ENCODE measurements around the gene TSPO.
"Not testable (repeated sequence)": the region's sequence is repeated elsewhere in the genome, so short reads cannot be mapped to it uniquely, and the experiment has no call there.

Gene TSPO

GRCh38 chr22:43144949-43145348, 6.4 kb upstream of the TSPO start:
- peaks cover 38% of the 10 kb centered on the region for H3K4me1 ChIP-seq (ENCODE audit: insufficient read depth, low read length, severe bottlenecking)
- no peaks in the 10 kb centered on the region for H4K20me1 ChIP-seq (ENCODE audit: insufficient read depth, low read length)
- H3K9ac ChIP-seq (ENCODE audit: low read length), result no peak overlapping the region
- H2AFZ ChIP-seq (ENCODE audit: low read length), result no peak overlapping the region
- H3K27me3 ChIP-seq (ENCODE audit: insufficient read depth, low read length), result no peaks in the 10 kb centered on the region
- TF ChIP-seq EZH2 (IDR thresholded peaks at IDR 0.05; ENCODE audit: borderline replicate concordance, low read length), result no peak
- TF ChIP-seq, protein P1, sequence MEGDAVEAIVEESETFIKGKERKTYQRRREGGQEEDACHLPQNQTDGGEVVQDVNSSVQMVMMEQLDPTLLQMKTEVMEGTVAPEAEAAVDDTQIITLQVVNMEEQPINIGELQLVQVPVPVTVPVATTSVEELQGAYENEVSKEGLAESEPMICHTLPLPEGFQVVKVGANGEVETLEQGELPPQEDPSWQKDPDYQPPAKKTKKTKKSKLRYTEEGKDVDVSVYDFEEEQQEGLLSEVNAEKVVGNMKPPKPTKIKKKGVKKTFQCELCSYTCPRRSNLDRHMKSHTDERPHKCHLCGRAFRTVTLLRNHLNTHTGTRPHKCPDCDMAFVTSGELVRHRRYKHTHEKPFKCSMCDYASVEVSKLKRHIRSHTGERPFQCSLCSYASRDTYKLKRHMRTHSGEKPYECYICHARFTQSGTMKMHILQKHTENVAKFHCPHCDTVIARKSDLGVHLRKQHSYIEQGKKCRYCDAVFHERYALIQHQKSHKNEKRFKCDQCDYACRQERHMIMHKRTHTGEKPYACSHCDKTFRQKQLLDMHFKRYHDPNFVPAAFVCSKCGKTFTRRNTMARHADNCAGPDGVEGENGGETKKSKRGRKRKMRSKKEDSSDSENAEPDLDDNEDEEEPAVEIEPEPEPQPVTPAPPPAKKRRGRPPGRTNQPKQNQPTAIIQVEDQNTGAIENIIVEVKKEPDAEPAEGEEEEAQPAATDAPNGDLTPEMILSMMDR (IDR thresholded peaks at IDR 0.05; ENCODE audit: low read length), result no peak
- no peaks in the 10 kb centered on the region for H3F3A ChIP-seq (ENCODE audit: insufficient read depth, low read length)
- H3K4me2 ChIP-seq (ENCODE audit: low read length), result no peak overlapping the region
- no peak overlapping the region for H3K27ac ChIP-seq (ENCODE audit: low read depth, low read length, poor library complexity, severe bottlenecking)
- peaks cover 3% of the 10 kb centered on the region; the same call in 1 of the 2 replicates for H3K79me2 ChIP-seq (ENCODE audit: insufficient read depth, low read length)
- H3K4me3 ChIP-seq (ENCODE audit: low read depth, low read length, poor library complexity, severe bottlenecking), result no peak overlapping the region
- no peaks in the 10 kb centered on the region for H3K9me2 ChIP-seq (ENCODE audit: low read depth, low read length)
- H3K9me3 ChIP-seq (ENCODE audit: low read length), result no peaks in the 10 kb centered on the region
- peaks cover 16% of the 10 kb centered on the region for H3K36me3 ChIP-seq (ENCODE audit: insufficient read depth, low read length)

- Histone ChIP-seq H3K4me1 (ENCODE audit: insufficient read depth, low read length, severe bottlenecking) (peaks cover 38% of the 10 kb centered on the region), H3K36me3 (ENCODE audit: insufficient read depth, low read length) (peaks cover 12% of the 10 kb centered on the region)
- H3F3A ChIP-seq (ENCODE audit: insufficient read depth, low read length); H3K4me2 ChIP-seq (ENCODE audit: low read length); H2AFZ ChIP-seq (ENCODE audit: low read length); H3K9ac ChIP-seq (ENCODE audit: low read length); H3K4me3 ChIP-seq (ENCODE audit: low read depth, low read length, poor library complexity, severe bottlenecking); H4K20me1 ChIP-seq (ENCODE audit: insufficient read depth, low read length); H3K79me2 ChIP-seq (ENCODE audit: insufficient read depth, low read length); H3K27me3 ChIP-seq (ENCODE audit: insufficient read depth, low read length); H3K27ac ChIP-seq (ENCODE audit: low read depth, low read length, poor library complexity, severe bottlenecking); H3K9me3 ChIP-seq (ENCODE audit: low read length); H3K9me2 ChIP-seq (ENCODE audit: low read depth, low read length): not testable (repeated sequence)
Observed at GRCh38 chr22:43145371-43145770, 6.0 kb upstream of the TSPO start.

DNA sequence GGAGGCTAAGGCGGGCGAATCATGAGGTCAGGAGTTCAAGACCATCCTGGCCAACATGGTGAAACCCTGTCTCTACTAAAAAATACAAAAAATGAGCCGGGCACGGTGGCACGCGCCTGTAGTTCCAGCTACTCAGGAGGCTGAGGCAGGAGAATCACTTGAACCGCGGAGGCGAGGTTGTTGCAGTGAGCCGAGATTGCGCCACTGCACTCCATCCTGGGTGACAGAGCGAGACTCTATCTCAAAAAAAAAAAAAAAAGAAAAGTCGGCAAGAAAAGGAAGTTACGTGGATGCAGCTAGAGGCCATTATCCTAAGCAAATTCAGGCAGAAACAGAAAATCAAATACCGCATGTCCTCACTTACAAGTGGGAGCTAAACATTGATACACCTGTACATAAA, 5.0 kb upstream of the TSPO start:
- H4K20me1 ChIP-seq (ENCODE audit: insufficient read depth, low read length); H3K9ac ChIP-seq (ENCODE audit: low read length); H3K27ac ChIP-seq (ENCODE audit: low read depth, low read length, poor library complexity, severe bottlenecking); H3K4me2 ChIP-seq (ENCODE audit: low read length); H3K9me3 ChIP-seq (ENCODE audit: low read length); H3K9me2 ChIP-seq (ENCODE audit: low read depth, low read length); H3K4me3 ChIP-seq (ENCODE audit: low read depth, low read length, poor library complexity, severe bottlenecking); H3K79me2 ChIP-seq (ENCODE audit: insufficient read depth, low read length); H3K36me3 ChIP-seq (ENCODE audit: insufficient read depth, low read length); H2AFZ ChIP-seq (ENCODE audit: low read length); H3F3A ChIP-seq (ENCODE audit: insufficient read depth, low read length); H3K27me3 ChIP-seq (ENCODE audit: insufficient read depth, low read length): not testable (repeated sequence)
- H3K4me1 ChIP-seq (ENCODE audit: insufficient read depth, low read length, severe bottlenecking), result peaks cover 38% of the 10 kb centered on the region

DNA sequence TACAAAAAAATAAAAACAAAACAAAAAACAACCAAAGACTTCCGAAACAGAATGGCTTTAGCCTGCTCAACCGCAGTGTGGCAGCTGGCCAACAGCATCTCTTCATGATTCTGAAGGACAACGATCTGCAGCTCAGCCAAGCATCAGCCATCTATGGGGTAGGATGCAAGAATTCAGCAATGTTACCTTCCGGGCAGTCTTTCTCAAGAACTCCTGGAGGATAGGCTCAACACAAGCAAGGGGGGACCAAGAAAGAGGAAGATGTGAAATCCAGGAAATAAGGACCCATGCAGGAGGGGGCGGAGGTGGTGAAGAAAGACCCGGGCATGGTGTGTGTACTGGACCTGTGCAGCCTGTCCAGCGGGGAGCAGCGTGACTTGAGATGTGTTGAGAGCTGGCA, 3.5 kb upstream of the TSPO start:
- Histone ChIP-seq H3K9me3 (ENCODE audit: low read length) (no peaks in the 10 kb centered on the region), H3K27ac (ENCODE audit: low read depth, low read length, poor library complexity, severe bottlenecking) (no peak overlapping the region), H3F3A (ENCODE audit: insufficient read depth, low read length) (no peaks in the 10 kb centered on the region), H3K79me2 (ENCODE audit: insufficient read depth, low read length) (no peaks in the 10 kb centered on the region), H2AFZ (ENCODE audit: low read length) (no peak overlapping the region), H3K4me3 (ENCODE audit: low read depth, low read length, poor library complexity, severe bottlenecking) (no peak overlapping the region), H3K27me3 (ENCODE audit: insufficient read depth, low read length) (peaks cover 12% of the 10 kb centered on the region; the same call in 1 of the 2 replicates), H3K36me3 (ENCODE audit: insufficient read depth, low read length) (no peaks in the 10 kb centered on the region), H3K4me1 (ENCODE audit: insufficient read depth, low read length, severe bottlenecking) (peaks cover 43% of the 10 kb centered on the region), H4K20me1 (ENCODE audit: insufficient read depth, low read length) (no peaks in the 10 kb centered on the region), H3K4me2 (ENCODE audit: low read length) (peak overlapping the region; percentile 34), H3K9ac (ENCODE audit: low read length) (no peak overlapping the region), H3K9me2 (ENCODE audit: low read depth, low read length) (no peaks in the 10 kb centered on the region)
- TF ChIP-seq, protein P1 (IDR thresholded peaks at IDR 0.05; ENCODE audit: low read length), result no peak
- no peak for TF ChIP-seq EZH2 (IDR thresholded peaks at IDR 0.05; ENCODE audit: borderline replicate concordance, low read length)

All from OCI-LY1 (cell line).